HepG2 (cell line): ENCODE data around the gene GEMIN2. TPM values are rescaled to one million over a fixed set of nuclear protein-coding genes. Genes with fewer than 3 reads are reported as not detected.
A peak's percentile ranks its signal among the peaks of the same experiment; 100 is the strongest.

ENCODE experiments used
- BCL6 ChIP-seq: IDR thresholded peaks from 2 replicates; pipeline ENCODE4 v1.6.1; 2016; ENCODE audit warnings: missing genetic modification reagents, missing compliant biosample characterization
- CBX2 ChIP-seq, 2 experiments: fragments of 200-600 bp in 1 of 2; sonication (generic); formaldehyde crosslinking in 1 of 2; IDR thresholded peaks; 2 replicates each; pipeline versions ENCODE4 v1.7.0 to v1.8.1; 2018 to 2022; ENCODE audit warnings: low read depth in 2 of 2, low read length in 1 of 2, mild to moderate bottlenecking in 1 of 2, missing genetic modification reagents in 1 of 2
- CREM ChIP-seq, 2 experiments: sonication (generic) in 1 of 2; formaldehyde crosslinking in 1 of 2; IDR thresholded peaks; 2 replicates each; pipeline versions ENCODE4 v1.4.0 to v1.6.1; 2016 to 2020; ENCODE audit warnings: antibody characterized with exemption in 1 of 2, mild to moderate bottlenecking in 1 of 2, missing genetic modification reagents in 1 of 2
- ELF4 ChIP-seq: sonication (generic); formaldehyde crosslinking; IDR thresholded peaks from 2 replicates; pipeline ENCODE4 v1.5.0; 2020; ENCODE audit warnings: missing genetic modification reagents, mild to moderate bottlenecking, moderate library complexity, borderline replicate concordance
- ZNF264 ChIP-seq: sonication (generic); formaldehyde crosslinking; IDR thresholded peaks from 2 replicates; pipeline ENCODE4 v1.4.0; 2020; ENCODE audit warnings: missing genetic modification reagents
- ZNF33B ChIP-seq: sonication (generic); formaldehyde crosslinking; IDR thresholded peaks from 2 replicates; pipeline ENCODE4 v1.5.1; 2020; ENCODE audit warnings: mild to moderate bottlenecking, missing genetic modification reagents
- ZNF747 ChIP-seq: sonication (generic); formaldehyde crosslinking; IDR thresholded peaks from 2 replicates; pipeline ENCODE4 v1.8.1; 2023; ENCODE audit warnings: missing genetic modification reagents, mild to moderate bottlenecking, borderline replicate concordance
- polyA plus RNA-seq, 8 experiments: library from polyadenylated mRNA; depleted of rRNA in 3 of 8; stranded (reverse) in 7 of 8; unstranded in 1 of 8; fragments of >200 nt; fragmentation: Illumina TruSeq in 4 of 8; extraction: Trizol in 4 of 8; gene quantifications; 2 replicates each; pipeline versions ENCODE4 v1.2.1 to v1.2.3, GENCODE V29; 2011 to 2016; ENCODE audit warnings: low read depth in 4 of 8, missing spikeins in 1 of 8, mixed read lengths in 1 of 8; ENCODE audit not compliant: insufficient read depth in 1 of 8
- total RNA-seq, 5 experiments: library from RNA; depleted of rRNA; stranded (reverse); fragments of >200 nt; fragmentation: Illumina TruSeq; extraction: Trizol; gene quantifications; 2 replicates each; pipeline ENCODE4 v1.2.3, GENCODE V29; 2016; ENCODE audit warnings: low read depth in 1 of 5
- TF ChIP-seq, protein P1 (sequence below): sonication (generic); formaldehyde crosslinking; IDR thresholded peaks from 2 replicates; pipeline ENCODE4 v1.5.0; 2020; ENCODE audit warnings: mild to moderate bottlenecking, missing genetic modification reagents, borderline replicate concordance
- TF ChIP-seq, protein P2 (sequence below): sonication (generic); formaldehyde crosslinking; IDR thresholded peaks from 2 replicates; pipeline ENCODE4 v1.8.0; 2022; ENCODE audit warnings: mild to moderate bottlenecking, missing genetic modification reagents; ENCODE audit not compliant: insufficient replicate concordance
- TF ChIP-seq, protein P3 (sequence below): sonication (generic); formaldehyde crosslinking; IDR thresholded peaks from 2 replicates; pipeline ENCODE4 v1.4.0; 2020; ENCODE audit warnings: missing genetic modification reagents, borderline replicate concordance
- TF ChIP-seq, protein P4 (sequence below): sonication (generic); formaldehyde crosslinking; IDR thresholded peaks from 2 replicates; pipeline ENCODE4 v1.4.0; 2020; ENCODE audit warnings: mild to moderate bottlenecking, missing genetic modification reagents

The GEMIN2 gene
- total and polyA plus RNA-seq, 2 of the 13 experiments (the other 11 are each of a cell fraction or from before 2014, with no cell fraction given), result 54.8 to 110 TPM

DNA sequence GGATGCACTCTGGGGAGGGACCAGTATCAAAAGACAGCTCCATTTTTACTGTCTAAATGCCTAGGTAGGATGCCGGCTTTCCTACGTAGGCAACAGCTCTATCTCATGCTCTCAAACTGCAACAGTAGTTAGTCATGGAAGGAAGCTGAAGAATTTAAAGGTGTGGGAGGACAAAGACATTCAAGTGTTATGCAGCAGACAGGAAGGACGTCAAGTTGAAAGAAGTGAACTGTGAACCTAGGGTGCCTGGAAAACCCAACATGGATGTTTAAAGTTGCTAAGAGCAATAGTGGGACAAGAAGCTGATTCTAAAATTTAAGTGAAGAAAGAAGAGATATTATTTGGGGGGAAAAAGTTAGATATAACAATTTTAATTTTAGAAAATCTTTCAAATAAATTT, 17.0 kb upstream of the GEMIN2 start (continued):
- TF ChIP-seq, protein P1, sequence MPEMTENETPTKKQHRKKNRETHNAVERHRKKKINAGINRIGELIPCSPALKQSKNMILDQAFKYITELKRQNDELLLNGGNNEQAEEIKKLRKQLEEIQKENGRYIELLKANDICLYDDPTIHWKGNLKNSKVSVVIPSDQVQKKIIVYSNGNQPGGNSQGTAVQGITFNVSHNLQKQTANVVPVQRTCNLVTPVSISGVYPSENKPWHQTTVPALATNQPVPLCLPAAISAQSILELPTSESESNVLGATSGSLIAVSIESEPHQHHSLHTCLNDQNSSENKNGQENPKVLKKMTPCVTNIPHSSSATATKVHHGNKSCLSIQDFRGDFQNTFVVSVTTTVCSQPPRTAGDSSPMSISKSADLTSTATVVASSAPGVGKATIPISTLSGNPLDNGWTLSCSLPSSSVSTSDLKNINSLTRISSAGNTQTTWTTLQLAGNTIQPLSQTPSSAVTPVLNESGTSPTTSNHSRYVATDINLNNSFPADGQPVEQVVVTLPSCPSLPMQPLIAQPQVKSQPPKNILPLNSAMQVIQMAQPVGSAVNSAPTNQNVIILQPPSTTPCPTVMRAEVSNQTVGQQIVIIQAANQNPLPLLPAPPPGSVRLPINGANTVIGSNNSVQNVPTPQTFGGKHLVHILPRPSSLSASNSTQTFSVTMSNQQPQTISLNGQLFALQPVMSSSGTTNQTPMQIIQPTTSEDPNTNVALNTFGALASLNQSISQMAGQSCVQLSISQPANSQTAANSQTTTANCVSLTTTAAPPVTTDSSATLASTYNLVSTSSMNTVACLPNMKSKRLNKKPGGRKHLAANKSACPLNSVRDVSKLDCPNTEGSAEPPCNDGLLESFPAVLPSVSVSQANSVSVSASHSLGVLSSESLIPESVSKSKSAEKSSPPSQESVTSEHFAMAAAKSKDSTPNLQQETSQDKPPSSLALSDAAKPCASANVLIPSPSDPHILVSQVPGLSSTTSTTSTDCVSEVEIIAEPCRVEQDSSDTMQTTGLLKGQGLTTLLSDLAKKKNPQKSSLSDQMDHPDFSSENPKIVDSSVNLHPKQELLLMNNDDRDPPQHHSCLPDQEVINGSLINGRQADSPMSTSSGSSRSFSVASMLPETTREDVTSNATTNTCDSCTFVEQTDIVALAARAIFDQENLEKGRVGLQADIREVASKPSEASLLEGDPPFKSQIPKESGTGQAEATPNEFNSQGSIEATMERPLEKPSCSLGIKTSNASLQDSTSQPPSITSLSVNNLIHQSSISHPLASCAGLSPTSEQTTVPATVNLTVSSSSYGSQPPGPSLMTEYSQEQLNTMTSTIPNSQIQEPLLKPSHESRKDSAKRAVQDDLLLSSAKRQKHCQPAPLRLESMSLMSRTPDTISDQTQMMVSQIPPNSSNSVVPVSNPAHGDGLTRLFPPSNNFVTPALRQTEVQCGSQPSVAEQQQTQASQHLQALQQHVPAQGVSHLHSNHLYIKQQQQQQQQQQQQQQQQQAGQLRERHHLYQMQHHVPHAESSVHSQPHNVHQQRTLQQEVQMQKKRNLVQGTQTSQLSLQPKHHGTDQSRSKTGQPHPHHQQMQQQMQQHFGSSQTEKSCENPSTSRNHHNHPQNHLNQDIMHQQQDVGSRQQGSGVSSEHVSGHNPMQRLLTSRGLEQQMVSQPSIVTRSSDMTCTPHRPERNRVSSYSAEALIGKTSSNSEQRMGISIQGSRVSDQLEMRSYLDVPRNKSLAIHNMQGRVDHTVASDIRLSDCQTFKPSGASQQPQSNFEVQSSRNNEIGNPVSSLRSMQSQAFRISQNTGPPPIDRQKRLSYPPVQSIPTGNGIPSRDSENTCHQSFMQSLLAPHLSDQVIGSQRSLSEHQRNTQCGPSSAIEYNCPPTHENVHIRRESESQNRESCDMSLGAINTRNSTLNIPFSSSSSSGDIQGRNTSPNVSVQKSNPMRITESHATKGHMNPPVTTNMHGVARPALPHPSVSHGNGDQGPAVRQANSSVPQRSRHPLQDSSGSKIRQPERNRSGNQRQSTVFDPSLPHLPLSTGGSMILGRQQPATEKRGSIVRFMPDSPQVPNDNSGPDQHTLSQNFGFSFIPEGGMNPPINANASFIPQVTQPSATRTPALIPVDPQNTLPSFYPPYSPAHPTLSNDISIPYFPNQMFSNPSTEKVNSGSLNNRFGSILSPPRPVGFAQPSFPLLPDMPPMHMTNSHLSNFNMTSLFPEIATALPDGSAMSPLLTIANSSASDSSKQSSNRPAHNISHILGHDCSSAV (CRISPR knock-in tag), result no peak
- TF ChIP-seq ZNF264 (CRISPR knock-in tag), result no peak
- TF ChIP-seq, protein P2, sequence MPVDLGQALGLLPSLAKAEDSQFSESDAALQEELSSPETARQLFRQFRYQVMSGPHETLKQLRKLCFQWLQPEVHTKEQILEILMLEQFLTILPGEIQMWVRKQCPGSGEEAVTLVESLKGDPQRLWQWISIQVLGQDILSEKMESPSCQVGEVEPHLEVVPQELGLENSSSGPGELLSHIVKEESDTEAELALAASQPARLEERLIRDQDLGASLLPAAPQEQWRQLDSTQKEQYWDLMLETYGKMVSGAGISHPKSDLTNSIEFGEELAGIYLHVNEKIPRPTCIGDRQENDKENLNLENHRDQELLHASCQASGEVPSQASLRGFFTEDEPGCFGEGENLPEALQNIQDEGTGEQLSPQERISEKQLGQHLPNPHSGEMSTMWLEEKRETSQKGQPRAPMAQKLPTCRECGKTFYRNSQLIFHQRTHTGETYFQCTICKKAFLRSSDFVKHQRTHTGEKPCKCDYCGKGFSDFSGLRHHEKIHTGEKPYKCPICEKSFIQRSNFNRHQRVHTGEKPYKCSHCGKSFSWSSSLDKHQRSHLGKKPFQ (CRISPR knock-in tag), result peak; percentile 24
- no peak for TF ChIP-seq ZNF33B
- TF ChIP-seq, protein P3, sequence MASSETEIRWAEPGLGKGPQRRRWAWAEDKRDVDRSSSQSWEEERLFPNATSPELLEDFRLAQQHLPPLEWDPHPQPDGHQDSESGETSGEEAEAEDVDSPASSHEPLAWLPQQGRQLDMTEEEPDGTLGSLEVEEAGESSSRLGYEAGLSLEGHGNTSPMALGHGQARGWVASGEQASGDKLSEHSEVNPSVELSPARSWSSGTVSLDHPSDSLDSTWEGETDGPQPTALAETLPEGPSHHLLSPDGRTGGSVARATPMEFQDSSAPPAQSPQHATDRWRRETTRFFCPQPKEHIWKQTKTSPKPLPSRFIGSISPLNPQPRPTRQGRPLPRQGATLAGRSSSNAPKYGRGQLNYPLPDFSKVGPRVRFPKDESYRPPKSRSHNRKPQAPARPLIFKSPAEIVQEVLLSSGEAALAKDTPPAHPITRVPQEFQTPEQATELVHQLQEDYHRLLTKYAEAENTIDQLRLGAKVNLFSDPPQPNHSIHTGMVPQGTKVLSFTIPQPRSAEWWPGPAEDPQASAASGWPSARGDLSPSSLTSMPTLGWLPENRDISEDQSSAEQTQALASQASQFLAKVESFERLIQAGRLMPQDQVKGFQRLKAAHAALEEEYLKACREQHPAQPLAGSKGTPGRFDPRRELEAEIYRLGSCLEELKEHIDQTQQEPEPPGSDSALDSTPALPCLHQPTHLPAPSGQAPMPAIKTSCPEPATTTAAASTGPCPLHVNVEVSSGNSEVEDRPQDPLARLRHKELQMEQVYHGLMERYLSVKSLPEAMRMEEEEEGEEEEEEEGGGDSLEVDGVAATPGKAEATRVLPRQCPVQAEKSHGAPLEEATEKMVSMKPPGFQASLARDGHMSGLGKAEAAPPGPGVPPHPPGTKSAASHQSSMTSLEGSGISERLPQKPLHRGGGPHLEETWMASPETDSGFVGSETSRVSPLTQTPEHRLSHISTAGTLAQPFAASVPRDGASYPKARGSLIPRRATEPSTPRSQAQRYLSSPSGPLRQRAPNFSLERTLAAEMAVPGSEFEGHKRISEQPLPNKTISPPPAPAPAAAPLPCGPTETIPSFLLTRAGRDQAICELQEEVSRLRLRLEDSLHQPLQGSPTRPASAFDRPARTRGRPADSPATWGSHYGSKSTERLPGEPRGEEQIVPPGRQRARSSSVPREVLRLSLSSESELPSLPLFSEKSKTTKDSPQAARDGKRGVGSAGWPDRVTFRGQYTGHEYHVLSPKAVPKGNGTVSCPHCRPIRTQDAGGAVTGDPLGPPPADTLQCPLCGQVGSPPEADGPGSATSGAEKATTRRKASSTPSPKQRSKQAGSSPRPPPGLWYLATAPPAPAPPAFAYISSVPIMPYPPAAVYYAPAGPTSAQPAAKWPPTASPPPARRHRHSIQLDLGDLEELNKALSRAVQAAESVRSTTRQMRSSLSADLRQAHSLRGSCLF (CRISPR knock-in tag), result no peak
- TF ChIP-seq CREM (IDR thresholded peaks at IDR 0.05), result peak; percentile 47; the same call in 1 of the 2 replicates
- TF ChIP-seq CREM (CRISPR knock-in tag; IDR thresholded peaks at IDR 0.05), result no peak
- TF ChIP-seq ELF4 (CRISPR knock-in tag), result peak; percentile 65; the same call in 1 of the 2 replicates
- TF ChIP-seq, protein P4, sequence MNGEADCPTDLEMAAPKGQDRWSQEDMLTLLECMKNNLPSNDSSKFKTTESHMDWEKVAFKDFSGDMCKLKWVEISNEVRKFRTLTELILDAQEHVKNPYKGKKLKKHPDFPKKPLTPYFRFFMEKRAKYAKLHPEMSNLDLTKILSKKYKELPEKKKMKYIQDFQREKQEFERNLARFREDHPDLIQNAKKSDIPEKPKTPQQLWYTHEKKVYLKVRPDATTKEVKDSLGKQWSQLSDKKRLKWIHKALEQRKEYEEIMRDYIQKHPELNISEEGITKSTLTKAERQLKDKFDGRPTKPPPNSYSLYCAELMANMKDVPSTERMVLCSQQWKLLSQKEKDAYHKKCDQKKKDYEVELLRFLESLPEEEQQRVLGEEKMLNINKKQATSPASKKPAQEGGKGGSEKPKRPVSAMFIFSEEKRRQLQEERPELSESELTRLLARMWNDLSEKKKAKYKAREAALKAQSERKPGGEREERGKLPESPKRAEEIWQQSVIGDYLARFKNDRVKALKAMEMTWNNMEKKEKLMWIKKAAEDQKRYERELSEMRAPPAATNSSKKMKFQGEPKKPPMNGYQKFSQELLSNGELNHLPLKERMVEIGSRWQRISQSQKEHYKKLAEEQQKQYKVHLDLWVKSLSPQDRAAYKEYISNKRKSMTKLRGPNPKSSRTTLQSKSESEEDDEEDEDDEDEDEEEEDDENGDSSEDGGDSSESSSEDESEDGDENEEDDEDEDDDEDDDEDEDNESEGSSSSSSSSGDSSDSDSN (CRISPR knock-in tag), result no peak
- peak; percentile 60 for TF ChIP-seq BCL6 (CRISPR knock-in tag)
- no peak for TF ChIP-seq ZNF747 (CRISPR knock-in tag)
- no peak for TF ChIP-seq CBX2 (IDR thresholded peaks at IDR 0.05; ENCODE audit: low read depth, low read length)
- no peak for TF ChIP-seq CBX2 (CRISPR knock-in tag; IDR thresholded peaks at IDR 0.05; ENCODE audit: low read depth)
